HG02981 (cell line): ENCODE measurements around the gene RNF212.

Source experiments
- ATAC-seq: cut with Tn5 transposase; IDR thresholded peaks from one replicate; pipeline ENCODE4 v1.9.1; 2021; ENCODE audit warnings: mild to moderate bottlenecking, moderate library complexity; ENCODE audit not compliant: unreplicated experiment

The RNF212 gene

DNA sequence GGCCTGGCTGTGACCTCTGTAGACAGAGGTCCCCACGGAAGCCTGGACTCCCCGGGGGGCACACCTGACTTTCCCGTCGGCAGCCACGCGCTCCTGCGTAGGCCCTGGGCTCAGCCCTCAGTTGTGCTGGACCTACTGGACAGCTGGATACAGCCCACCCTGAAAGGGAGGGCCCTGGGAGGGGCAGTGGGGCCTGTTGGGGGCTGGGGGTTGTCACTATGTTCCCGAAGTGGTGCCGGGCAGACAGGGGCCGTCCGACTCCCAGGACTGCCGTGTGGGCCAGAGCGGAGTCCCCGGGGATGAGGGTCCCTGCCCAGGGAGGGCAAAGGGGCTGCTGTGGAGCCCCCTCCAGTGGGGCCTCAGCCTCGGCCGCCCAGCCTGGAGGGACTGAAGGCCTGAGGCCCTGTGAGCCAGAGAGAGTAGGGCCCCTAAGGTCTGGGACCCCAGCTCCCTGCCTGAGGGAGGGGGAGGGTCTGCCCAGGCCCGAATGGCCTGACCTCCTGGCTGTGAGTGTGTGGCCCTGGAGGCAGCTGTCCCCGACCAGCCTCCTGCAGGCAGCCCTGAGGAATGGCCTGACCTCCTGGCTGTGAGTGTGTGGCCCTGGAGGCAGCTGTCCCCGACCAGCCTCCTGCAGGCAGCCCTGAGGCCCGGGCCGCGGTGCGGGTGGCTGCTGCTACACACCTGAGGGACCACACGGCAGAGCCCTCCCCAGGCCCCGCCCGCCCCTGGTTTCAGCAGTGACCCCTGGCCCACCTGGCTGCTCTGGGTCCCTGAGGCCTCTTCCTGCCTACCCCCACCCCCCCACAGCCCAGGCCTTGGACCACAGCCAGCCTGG is 76.2 kb downstream of the RNF212 start:
- no peak for ATAC-seq

DNA sequence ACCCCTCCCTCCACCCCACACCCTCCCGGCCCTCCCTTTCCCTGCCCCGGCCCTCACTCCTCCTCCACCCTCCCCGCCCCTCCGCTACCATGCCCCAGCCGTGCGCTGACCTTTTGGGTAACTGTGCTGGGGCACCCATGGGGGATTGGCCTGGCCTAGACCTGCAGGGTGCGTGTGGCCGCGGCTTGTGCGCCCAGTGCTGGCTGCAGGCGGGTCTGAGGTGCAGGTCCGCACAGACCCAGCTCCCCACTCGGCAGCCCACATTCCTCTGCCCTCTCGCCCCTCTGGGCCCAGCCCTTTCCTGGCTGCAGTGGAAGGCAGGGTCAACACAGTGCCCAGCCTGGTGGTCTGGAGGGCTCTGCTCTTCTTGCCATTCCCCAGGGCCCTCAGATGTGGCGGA is 77.3 kb downstream of the RNF212 start:
- ATAC-seq = no peak

GRCh38 chr4:1035510-1035909 is 77.9 kb downstream of the RNF212 start:
- ATAC-seq = no peak

- no peak for ATAC-seq
Measured at GRCh38 chr4:1033840-1034551, 79.4 kb downstream of the RNF212 start.

GRCh38 chr4:1032861-1033260 is 80.5 kb downstream of the RNF212 start:
- no peak for ATAC-seq

DNA sequence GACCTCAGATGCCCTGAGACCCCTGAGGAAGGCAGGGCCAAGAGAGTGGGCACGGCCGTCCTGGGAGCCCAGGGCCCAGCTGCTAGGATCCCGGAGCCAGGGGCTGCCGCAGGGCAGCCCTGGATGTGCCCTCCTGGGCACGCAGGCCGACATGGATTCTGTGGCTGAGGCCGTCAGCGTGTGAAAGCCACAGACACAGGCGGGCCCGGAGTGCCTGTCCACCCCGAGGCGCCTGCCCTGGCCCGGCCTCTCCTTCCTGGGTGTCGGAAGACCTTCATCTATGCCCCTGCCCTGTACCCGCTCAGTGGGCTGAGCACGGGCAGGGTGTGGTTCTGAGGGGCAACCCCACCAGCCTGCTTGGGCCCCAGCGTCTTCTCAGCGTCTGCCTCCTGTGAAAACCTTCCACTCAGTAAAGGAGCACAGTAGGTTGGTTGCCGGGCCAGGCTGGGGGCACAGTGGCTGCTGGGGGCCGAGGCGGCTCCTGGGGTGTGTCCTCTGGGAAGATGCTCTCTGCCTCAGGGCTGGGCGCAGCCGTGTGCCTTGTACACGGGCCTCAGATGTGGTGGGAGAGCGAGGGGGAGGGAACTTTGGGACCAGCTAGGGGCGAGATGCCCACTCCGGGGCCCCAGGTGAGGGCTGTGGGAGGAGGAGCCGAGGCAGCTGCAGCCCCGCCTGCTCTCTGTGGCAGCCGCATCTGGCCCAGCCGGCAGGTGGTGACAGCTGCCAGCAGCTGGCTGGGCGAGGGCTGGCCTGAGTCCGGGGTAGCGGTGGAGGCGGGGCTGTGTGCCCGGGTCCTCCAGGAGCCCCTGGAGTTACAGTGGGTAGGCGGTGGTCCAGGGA is 81.2 kb downstream of the RNF212 start:
- no peak for ATAC-seq

- no peak for ATAC-seq
Measured at GRCh38 chr4:1031346-1031745, 82.0 kb downstream of the RNF212 start.

- no peak for ATAC-seq
Measured at GRCh38 chr4:1030559-1030958, 82.8 kb downstream of the RNF212 start.

DNA sequence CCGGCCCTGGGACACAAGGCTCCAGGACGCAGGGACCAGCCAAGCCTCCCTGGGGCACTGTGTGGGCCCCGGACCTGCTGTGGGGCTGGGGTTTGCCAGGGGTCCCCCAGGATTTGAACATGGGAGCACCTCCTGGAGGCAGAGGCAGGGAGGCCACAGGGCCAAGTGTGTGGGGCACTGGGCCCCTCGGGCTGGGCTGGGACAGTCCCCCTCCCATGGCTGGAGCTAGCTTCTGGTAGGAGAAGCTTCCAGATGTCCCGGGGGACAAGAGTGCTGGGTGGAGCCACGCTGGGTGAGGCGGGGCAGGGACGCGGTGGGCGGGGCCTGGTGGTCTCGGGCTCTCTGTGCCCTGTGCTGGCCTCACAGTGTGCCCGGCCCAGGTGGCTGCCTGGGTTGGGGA is 83.3 kb downstream of the RNF212 start:
- ATAC-seq = no peak

DNA sequence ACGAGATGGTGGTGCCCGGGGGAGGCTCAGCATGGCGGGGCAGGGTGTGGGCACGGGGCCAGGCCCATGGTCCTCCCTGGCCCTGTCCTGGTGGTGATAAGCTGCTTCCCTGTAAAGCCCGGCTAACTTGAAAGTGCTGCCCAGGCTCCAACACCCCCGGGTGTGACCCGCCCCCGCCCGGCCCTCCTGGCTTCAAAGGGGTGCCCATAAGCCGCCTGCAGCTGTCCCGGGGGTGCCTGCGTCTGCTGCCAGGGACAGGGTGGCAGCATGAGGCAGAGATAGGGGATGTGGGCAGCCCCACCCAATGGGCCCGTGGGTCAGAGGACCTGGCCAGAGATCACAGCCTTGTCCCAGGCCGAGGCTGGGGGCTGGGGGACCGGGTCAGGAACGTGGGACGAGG is 83.8 kb downstream of the RNF212 start:
- ATAC-seq = no peak

DNA sequence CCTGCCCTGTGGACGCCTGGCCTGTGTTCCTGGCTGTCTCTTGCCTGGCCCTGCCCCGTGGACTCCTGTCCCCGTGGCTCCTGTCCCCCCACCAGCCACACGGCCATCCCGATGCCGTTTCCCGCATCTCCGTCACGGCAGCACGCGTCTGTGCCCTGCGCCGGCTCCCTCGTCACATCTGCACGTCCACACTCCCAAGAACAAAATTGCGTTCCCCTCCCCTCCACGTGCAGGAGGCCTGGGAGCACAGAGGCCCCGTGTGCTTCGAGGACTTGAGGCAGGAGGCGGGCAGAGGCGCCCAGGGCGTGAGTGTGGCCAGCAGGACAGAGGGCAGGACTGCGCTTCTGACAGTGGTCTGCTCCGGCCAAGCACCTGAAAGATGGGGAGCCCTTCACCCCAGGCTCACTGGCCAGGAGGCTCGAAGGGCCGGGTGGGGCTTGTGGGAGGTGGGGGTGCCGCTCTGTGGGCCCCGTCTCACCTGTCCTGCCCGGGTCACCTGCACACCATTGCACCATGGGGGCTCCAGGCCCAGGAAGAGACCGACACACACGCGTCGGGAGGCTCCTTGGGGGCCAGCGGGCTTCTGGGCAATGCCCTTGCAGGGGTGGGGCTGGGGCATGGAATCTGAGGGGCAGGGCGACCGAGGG is 84.7 kb downstream of the RNF212 start:
- no peak for ATAC-seq

DNA sequence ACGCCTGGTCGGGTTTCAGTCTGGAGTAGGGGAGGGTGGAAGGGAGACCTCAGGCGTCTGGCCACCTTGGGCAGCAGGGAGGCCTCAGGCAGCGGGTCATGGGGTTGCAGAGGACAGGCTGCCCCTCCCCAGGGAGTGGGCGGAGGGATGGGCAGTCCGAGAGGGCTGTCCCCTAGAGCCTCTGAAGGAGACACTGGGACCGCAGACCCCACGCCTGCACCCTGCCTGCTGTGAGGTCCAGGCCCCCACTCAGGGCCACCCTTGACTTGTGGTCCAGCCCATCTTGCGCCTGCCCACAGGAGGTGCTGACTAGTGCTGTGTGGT is 85.5 kb downstream of the RNF212 start:
- no peak for ATAC-seq

GRCh38 chr4:1027219-1027914 is 86.0 kb downstream of the RNF212 start:
- ATAC-seq = no peak

DNA sequence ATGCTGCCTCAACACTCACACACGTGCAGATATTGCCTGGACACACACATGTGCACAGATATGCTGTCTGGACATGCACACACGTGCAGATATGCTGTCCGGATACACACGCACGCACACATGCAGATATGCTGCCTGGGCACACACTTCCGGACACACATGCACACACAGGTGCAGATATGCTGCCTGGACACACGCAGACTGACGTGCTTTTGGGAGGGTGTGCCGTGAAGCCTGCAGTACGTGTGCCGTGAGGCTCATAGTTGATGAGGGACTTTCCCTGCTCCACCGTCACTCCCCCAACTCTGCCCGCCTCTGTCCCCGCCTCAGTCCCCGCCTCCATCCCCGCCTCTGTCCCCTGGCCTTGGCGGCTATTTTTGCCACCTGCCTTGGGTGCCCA is 87.2 kb downstream of the RNF212 start:
- no peak for ATAC-seq

DNA sequence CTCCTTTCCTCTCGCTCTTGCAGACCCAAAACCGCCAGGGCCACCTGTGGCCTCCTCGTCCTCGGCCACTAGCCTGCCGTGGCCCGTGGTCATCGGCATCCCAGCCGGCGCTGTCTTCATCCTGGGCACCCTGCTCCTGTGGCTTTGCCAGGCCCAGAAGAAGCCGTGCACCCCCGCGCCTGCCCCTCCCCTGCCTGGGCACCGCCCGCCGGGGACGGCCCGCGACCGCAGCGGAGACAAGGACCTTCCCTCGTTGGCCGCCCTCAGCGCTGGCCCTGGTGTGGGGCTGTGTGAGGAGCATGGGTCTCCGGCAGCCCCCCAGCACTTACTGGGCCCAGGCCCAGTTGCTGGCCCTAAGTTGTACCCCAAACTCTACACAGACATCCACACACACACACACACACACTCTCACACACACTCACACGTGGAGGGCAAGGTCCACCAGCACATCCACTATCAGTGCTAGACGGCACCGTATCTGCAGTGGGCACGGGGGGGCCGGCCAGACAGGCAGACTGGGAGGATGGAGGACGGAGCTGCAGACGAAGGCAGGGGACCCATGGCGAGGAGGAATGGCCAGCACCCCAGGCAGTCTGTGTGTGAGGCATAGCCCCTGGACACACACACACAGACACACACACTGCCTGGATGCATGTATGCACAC is 88.3 kb downstream of the RNF212 start:
- ATAC-seq = no peak

DNA sequence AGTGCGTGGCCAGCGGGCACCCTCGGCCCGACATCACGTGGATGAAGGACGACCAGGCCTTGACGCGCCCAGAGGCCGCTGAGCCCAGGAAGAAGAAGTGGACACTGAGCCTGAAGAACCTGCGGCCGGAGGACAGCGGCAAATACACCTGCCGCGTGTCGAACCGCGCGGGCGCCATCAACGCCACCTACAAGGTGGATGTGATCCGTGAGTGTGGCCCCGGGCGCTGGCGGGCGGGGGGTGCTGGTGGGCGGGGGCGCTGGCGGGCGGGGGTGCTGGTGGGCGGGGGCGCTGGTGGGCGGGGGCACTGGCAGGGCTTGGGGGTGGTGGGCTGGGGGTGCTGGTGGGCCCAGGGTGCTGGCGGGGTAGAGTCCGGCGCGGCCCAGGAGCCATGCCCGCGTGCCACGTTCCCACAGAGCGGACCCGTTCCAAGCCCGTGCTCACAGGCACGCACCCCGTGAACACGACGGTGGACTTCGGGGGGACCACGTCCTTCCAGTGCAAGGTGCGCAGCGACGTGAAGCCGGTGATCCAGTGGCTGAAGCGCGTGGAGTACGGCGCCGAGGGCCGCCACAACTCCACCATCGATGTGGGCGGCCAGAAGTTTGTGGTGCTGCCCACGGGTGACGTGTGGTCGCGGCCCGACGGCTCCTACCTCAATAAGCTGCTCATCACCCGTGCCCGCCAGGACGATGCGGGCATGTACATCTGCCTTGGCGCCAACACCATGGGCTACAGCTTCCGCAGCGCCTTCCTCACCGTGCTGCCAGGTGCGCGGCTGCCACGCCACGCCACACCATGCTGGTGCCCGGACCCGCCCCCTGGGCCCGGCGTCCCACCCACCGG is 89.2 kb downstream of the RNF212 start:
- ATAC-seq = no peak

DNA sequence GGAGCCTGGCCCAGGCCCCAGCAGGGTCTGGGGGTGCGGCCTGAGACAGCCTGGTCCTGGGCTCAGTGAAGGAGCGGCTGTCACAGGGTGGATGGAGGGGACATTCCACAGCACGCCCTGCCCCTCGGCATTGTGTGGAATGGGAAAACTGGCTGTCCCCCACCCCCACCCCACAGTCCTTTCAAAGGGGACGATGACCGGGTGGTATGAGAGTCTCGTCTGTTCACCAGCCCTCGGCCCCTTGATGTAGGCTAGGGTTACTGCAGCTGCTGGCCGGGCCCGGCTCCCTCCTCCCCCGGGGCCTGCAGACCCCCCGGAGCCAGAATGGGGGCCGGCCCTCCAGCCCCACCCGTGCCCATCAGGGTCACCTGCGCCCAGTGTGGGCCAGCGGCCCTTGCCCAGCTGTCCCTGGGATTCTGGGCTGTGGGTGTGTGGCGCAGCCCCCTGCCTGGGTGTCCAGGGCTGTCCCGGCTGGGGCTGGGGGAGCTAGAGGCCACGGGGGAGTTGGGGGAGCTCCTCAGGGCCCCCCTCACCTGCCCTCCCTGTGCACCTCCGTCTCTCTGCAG is 90.2 kb downstream of the RNF212 start:
- no peak for ATAC-seq

- no peak for ATAC-seq
Measured at GRCh38 chr4:1022739-1023066, 90.7 kb downstream of the RNF212 start.
